HepG2 (cell line): ENCODE data around the gene ASPM. TPM values are rescaled to one million over a fixed set of nuclear protein-coding genes. Genes with fewer than 3 reads are reported as not detected.

ENCODE experiments used
- DBP ChIP-seq: sonication (generic); formaldehyde crosslinking; IDR thresholded peaks from 2 replicates; pipeline ENCODE4 v1.4.0; 2020; ENCODE audit warnings: missing genetic modification reagents; ENCODE audit errors: not compliant biosample characterization
- ELF1 ChIP-seq: sonication (generic); formaldehyde crosslinking; IDR thresholded peaks from 2 replicates; pipeline ENCODE4 v1.4.0; 2020; ENCODE audit warnings: missing genetic modification reagents
- FOXA3 ChIP-seq: IDR thresholded peaks from 2 replicates; pipeline ENCODE4 v1.6.1; 2016; ENCODE audit warnings: missing genetic modification reagents, missing compliant biosample characterization
- GATAD1 ChIP-seq: IDR thresholded peaks from 2 replicates; pipeline ENCODE4 v1.6.1; 2016; ENCODE audit warnings: missing genetic modification reagents, missing compliant biosample characterization
- HMGXB3 ChIP-seq: sonication (generic); formaldehyde crosslinking; IDR thresholded peaks from 2 replicates; pipeline ENCODE4 v1.4.0; 2020; ENCODE audit warnings: missing genetic modification reagents, borderline replicate concordance
- HNF4G ChIP-seq, 2 experiments: sonication (generic) in 1 of 2; formaldehyde crosslinking in 1 of 2; IDR thresholded peaks; 2 replicates each; pipeline versions ENCODE4 v1.4.0 to v1.6.1; 2011 to 2020; ENCODE audit warnings: borderline replicate concordance in 2 of 2, low read depth in 2 of 2, mild to moderate bottlenecking in 2 of 2, low read length in 1 of 2, missing genetic modification reagents in 1 of 2, moderate library complexity in 1 of 2
- NFATC3 ChIP-seq: sonication (generic); formaldehyde crosslinking; IDR thresholded peaks from 2 replicates; pipeline ENCODE4 v1.5.1; 2020; ENCODE audit warnings: mild to moderate bottlenecking, missing genetic modification reagents
- NRL ChIP-seq: sonication (generic); formaldehyde crosslinking; IDR thresholded peaks from 2 replicates; pipeline ENCODE4 v1.5.0; 2020; ENCODE audit warnings: missing genetic modification reagents, mild to moderate bottlenecking, moderate library complexity, borderline replicate concordance
- POGZ ChIP-seq: sonication (generic); formaldehyde crosslinking; IDR thresholded peaks from 2 replicates; pipeline ENCODE4 v1.4.0; 2020; ENCODE audit warnings: mild to moderate bottlenecking, missing genetic modification reagents
- RARG ChIP-seq: sonication (generic); formaldehyde crosslinking; IDR thresholded peaks from 2 replicates; pipeline ENCODE4 v1.4.0; 2020; ENCODE audit warnings: low read depth, mild to moderate bottlenecking, missing genetic modification reagents
- RELA ChIP-seq: sonication (generic); formaldehyde crosslinking; IDR thresholded peaks from 2 replicates; pipeline ENCODE4 v1.4.0; 2020; ENCODE audit warnings: missing genetic modification reagents
- SIX4 ChIP-seq: sonication (generic); formaldehyde crosslinking; IDR thresholded peaks from 2 replicates; pipeline ENCODE4 v1.4.0; 2020; ENCODE audit warnings: missing genetic modification reagents
- SP5 ChIP-seq: IDR thresholded peaks from 2 replicates; pipeline ENCODE4 v1.6.1; 2016; ENCODE audit warnings: low read depth, borderline replicate concordance
- ZNF44 ChIP-seq: sonication (generic); formaldehyde crosslinking; IDR thresholded peaks from 2 replicates; pipeline ENCODE4 v1.5.1; 2020; ENCODE audit warnings: mild to moderate bottlenecking, missing genetic modification reagents
- polyA plus RNA-seq, 8 experiments: library from polyadenylated mRNA; depleted of rRNA in 3 of 8; stranded (reverse) in 7 of 8; unstranded in 1 of 8; fragments of >200 nt; fragmentation: Illumina TruSeq in 4 of 8; extraction: Trizol in 4 of 8; gene quantifications; 2 replicates each; pipeline versions ENCODE4 v1.2.1 to v1.2.3, GENCODE V29; 2011 to 2016; ENCODE audit warnings: low read depth in 4 of 8, missing spikeins in 1 of 8, mixed read lengths in 1 of 8; ENCODE audit not compliant: insufficient read depth in 1 of 8
- total RNA-seq, 5 experiments: library from RNA; depleted of rRNA; stranded (reverse); fragments of >200 nt; fragmentation: Illumina TruSeq; extraction: Trizol; gene quantifications; 2 replicates each; pipeline ENCODE4 v1.2.3, GENCODE V29; 2016; ENCODE audit warnings: low read depth in 1 of 5
- TF ChIP-seq, protein P1 (sequence below): sonication (generic); formaldehyde crosslinking; IDR thresholded peaks from 2 replicates; pipeline ENCODE4 v1.4.0; 2020; ENCODE audit warnings: mild to moderate bottlenecking, missing genetic modification reagents, borderline replicate concordance
- TF ChIP-seq, protein P2 (sequence below): sonication (generic); formaldehyde crosslinking; IDR thresholded peaks from 2 replicates; pipeline ENCODE4 v1.9.0; 2021; ENCODE audit warnings: missing genetic modification reagents, mild to moderate bottlenecking, borderline replicate concordance

Gene ASPM
- total and polyA plus RNA-seq, 2 of the 13 experiments (the other 11 are each of a cell fraction or from before 2014, with no cell fraction given), result 7.7 to 29.1 TPM

GRCh38 chr1:197173571-197174507 is 27.4 kb upstream of the ASPM start (continued):
- TF ChIP-seq, protein P1, sequence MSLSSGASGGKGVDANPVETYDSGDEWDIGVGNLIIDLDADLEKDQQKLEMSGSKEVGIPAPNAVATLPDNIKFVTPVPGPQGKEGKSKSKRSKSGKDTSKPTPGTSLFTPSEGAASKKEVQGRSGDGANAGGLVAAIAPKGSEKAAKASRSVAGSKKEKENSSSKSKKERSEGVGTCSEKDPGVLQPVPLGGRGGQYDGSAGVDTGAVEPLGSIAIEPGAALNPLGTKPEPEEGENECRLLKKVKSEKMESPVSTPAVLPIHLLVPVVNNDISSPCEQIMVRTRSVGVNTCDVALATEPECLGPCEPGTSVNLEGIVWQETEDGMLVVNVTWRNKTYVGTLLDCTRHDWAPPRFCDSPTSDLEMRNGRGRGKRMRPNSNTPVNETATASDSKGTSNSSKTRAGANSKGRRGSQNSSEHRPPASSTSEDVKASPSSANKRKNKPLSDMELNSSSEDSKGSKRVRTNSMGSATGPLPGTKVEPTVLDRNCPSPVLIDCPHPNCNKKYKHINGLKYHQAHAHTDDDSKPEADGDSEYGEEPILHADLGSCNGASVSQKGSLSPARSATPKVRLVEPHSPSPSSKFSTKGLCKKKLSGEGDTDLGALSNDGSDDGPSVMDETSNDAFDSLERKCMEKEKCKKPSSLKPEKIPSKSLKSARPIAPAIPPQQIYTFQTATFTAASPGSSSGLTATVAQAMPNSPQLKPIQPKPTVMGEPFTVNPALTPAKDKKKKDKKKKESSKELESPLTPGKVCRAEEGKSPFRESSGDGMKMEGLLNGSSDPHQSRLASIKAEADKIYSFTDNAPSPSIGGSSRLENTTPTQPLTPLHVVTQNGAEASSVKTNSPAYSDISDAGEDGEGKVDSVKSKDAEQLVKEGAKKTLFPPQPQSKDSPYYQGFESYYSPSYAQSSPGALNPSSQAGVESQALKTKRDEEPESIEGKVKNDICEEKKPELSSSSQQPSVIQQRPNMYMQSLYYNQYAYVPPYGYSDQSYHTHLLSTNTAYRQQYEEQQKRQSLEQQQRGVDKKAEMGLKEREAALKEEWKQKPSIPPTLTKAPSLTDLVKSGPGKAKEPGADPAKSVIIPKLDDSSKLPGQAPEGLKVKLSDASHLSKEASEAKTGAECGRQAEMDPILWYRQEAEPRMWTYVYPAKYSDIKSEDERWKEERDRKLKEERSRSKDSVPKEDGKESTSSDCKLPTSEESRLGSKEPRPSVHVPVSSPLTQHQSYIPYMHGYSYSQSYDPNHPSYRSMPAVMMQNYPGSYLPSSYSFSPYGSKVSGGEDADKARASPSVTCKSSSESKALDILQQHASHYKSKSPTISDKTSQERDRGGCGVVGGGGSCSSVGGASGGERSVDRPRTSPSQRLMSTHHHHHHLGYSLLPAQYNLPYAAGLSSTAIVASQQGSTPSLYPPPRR (CRISPR knock-in tag), result peak; percentile 76
- 0 out of 2 replicates have a peak, but pooled peaks have one; percentile 42 for TF ChIP-seq GATAD1 (CRISPR knock-in tag)
- 0 out of 2 replicates have a peak, but pooled peaks have one; percentile 35 for TF ChIP-seq HMGXB3 (CRISPR knock-in tag)
- no peak for TF ChIP-seq RARG (CRISPR knock-in tag)
- peak; percentile 95 for TF ChIP-seq HNF4G (IDR thresholded peaks at IDR 0.05; ENCODE audit: borderline replicate concordance, low read depth, low read length)
- TF ChIP-seq HNF4G (CRISPR knock-in tag; IDR thresholded peaks at IDR 0.05; ENCODE audit: borderline replicate concordance, low read depth), result peak; percentile 75; the same call in 1 of the 2 replicates
- no peak for TF ChIP-seq ZNF44 (CRISPR knock-in tag)
- peak; percentile 35; the same call in 1 of the 2 replicates for TF ChIP-seq SP5 (CRISPR knock-in tag)
- TF ChIP-seq DBP, result no peak
- peak; percentile 89 for TF ChIP-seq FOXA3 (CRISPR knock-in tag)
- TF ChIP-seq, protein P2, sequence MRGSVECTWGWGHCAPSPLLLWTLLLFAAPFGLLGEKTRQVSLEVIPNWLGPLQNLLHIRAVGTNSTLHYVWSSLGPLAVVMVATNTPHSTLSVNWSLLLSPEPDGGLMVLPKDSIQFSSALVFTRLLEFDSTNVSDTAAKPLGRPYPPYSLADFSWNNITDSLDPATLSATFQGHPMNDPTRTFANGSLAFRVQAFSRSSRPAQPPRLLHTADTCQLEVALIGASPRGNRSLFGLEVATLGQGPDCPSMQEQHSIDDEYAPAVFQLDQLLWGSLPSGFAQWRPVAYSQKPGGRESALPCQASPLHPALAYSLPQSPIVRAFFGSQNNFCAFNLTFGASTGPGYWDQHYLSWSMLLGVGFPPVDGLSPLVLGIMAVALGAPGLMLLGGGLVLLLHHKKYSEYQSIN, result no peak
- peak; percentile 79 for TF ChIP-seq POGZ
- 0 out of 2 replicates have a peak, but pooled peaks have one; percentile 64 for TF ChIP-seq SIX4 (CRISPR knock-in tag)
- TF ChIP-seq RELA, result no peak
- peak; percentile 69 for TF ChIP-seq ELF1
- no peak for TF ChIP-seq NRL (CRISPR knock-in tag)
- TF ChIP-seq NFATC3 (CRISPR knock-in tag), result no peak
